ENCODE data around the gene ODF2.

ODF2 gene

GRCh38 chr9:128528445-128529160 is 72.8 kb downstream of the ODF2 start:
- H3K27ac ChIP-seq = no peak overlapping the region
- H3K4me1 ChIP-seq (ENCODE audit: low read depth, poor library complexity, severe bottlenecking) = no peaks in the 10 kb centered on the region
- no peak overlapping the region for H3K9ac ChIP-seq
- no peak overlapping the region for H3K4me2 ChIP-seq
- H3K4me3 ChIP-seq (IDR thresholded peaks at IDR 0.05; ENCODE audit: insufficient read depth, low read depth, low read length) = no peak overlapping the region
- TF ChIP-seq, protein P1, sequence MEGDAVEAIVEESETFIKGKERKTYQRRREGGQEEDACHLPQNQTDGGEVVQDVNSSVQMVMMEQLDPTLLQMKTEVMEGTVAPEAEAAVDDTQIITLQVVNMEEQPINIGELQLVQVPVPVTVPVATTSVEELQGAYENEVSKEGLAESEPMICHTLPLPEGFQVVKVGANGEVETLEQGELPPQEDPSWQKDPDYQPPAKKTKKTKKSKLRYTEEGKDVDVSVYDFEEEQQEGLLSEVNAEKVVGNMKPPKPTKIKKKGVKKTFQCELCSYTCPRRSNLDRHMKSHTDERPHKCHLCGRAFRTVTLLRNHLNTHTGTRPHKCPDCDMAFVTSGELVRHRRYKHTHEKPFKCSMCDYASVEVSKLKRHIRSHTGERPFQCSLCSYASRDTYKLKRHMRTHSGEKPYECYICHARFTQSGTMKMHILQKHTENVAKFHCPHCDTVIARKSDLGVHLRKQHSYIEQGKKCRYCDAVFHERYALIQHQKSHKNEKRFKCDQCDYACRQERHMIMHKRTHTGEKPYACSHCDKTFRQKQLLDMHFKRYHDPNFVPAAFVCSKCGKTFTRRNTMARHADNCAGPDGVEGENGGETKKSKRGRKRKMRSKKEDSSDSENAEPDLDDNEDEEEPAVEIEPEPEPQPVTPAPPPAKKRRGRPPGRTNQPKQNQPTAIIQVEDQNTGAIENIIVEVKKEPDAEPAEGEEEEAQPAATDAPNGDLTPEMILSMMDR (conservative IDR thresholded peaks at IDR 0.05; ENCODE audit: low read depth, low read length) = no peak
- no peaks in the 10 kb centered on the region for H3K36me3 ChIP-seq (ENCODE audit: insufficient read depth)
- H4K20me1 ChIP-seq (ENCODE audit: insufficient read depth) = no peaks in the 10 kb centered on the region
- no peak overlapping the region for H2AFZ ChIP-seq (ENCODE audit: low read depth)
- H3K79me2 ChIP-seq (ENCODE audit: insufficient read depth, low read depth) = no peaks in the 10 kb centered on the region
- H3K27me3 ChIP-seq (ENCODE audit: insufficient read depth, low read depth) = no peaks in the 10 kb centered on the region

- no peak overlapping the region for H3K9ac ChIP-seq
- no peak overlapping the region for H2AFZ ChIP-seq (ENCODE audit: low read depth)
- no peaks in the 10 kb centered on the region for H3K4me1 ChIP-seq (ENCODE audit: low read depth, poor library complexity, severe bottlenecking)
- TF ChIP-seq, protein P1 (conservative IDR thresholded peaks at IDR 0.05; ENCODE audit: low read depth, low read length) = no peak
- H3K27ac ChIP-seq = no peak overlapping the region
- H3K4me3 ChIP-seq (IDR thresholded peaks at IDR 0.05; ENCODE audit: insufficient read depth, low read depth, low read length) = no peak overlapping the region
- no peak overlapping the region for H3K4me2 ChIP-seq
- no peaks in the 10 kb centered on the region for H3K79me2 ChIP-seq (ENCODE audit: insufficient read depth, low read depth)
- H3K27me3 ChIP-seq (ENCODE audit: insufficient read depth, low read depth) = no peaks in the 10 kb centered on the region
- no peaks in the 10 kb centered on the region for H4K20me1 ChIP-seq (ENCODE audit: insufficient read depth)
- no peaks in the 10 kb centered on the region for H3K36me3 ChIP-seq (ENCODE audit: insufficient read depth)
These were observed 73.4 kb downstream of the ODF2 start for GRCh38 chr9:128529191-128529590.

DNA sequence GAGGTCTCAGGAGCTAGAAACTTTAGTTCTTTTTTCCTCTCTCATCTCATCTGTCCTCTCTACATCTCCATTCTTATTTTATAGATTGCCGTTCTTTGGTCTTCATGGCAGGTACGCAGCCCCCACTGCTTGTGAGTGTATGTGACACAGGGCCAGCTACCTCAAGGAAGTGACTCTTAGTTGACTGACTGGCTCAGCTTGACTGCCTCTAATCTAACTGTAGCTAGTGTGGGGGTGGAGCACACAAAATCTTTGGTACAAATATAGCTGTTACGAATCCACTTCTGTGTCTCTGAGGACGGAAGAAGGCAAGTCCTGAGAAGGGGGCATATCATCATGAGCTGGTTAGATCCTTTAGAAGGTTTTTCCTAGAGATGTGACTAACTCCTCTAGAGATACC is 76.8 kb downstream of the ODF2 start:
- no peak overlapping the region for H3K4me3 ChIP-seq (IDR thresholded peaks at IDR 0.05; ENCODE audit: insufficient read depth, low read depth, low read length)
- H2AFZ ChIP-seq (ENCODE audit: low read depth) = no peak overlapping the region
- no peaks in the 10 kb centered on the region for H3K4me1 ChIP-seq (ENCODE audit: low read depth, poor library complexity, severe bottlenecking)
- TF ChIP-seq, protein P1 (conservative IDR thresholded peaks at IDR 0.05; ENCODE audit: low read depth, low read length) = no peak
- no peaks in the 10 kb centered on the region for H3K79me2 ChIP-seq (ENCODE audit: insufficient read depth, low read depth)
- no peak overlapping the region for H3K27ac ChIP-seq
- no peak overlapping the region for H3K9ac ChIP-seq
- no peaks in the 10 kb centered on the region for H3K27me3 ChIP-seq (ENCODE audit: insufficient read depth, low read depth)
- H3K4me2 ChIP-seq = no peak overlapping the region
- no peaks in the 10 kb centered on the region for H3K36me3 ChIP-seq (ENCODE audit: insufficient read depth)
- H4K20me1 ChIP-seq (ENCODE audit: insufficient read depth) = no peaks in the 10 kb centered on the region

DNA sequence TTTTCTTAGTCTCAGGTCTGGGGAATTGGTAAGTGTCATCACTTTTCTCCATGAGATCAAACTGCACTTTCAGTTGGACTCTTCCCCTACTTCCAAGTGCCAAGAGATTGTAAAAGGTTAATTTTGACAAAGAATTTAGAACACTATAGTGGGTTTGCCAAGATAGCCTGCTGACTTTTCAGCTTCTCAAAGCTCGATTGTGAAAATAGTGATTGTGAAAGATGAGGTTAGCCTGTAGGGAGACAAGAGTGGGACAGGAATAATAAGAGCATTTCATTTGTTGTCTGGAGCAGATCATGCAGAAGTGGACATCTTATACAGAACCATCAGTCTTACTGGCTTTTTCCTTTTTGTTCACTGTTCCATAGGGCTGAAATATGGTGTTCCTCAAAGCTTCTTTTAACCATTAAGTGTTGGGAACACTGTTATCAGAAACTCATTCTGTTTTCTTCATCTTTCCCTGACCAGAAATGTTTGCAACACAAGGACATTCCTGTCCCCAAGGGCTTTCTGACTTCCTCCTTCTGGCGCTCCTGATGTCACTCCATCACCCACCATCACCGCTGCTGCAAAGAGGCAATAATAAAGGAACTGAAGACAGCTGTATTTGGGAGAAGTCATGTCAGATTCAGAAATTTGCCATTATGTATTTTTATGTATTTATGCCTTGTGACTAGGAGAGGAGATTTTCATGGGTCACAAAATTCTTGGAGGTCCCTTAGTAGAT is 85.0 kb downstream of the ODF2 start:
- no peaks in the 10 kb centered on the region for H3K27me3 ChIP-seq (ENCODE audit: insufficient read depth, low read depth)
- no peaks in the 10 kb centered on the region for H3K79me2 ChIP-seq (ENCODE audit: insufficient read depth, low read depth)
- H3K36me3 ChIP-seq (ENCODE audit: insufficient read depth) = no peaks in the 10 kb centered on the region; the same call in 1 of the 2 replicates
- H3K4me1 ChIP-seq (ENCODE audit: low read depth, poor library complexity, severe bottlenecking) = no peaks in the 10 kb centered on the region
- no peak overlapping the region for H3K9ac ChIP-seq
- no peak overlapping the region for H2AFZ ChIP-seq (ENCODE audit: low read depth)
- H4K20me1 ChIP-seq (ENCODE audit: insufficient read depth) = no peaks in the 10 kb centered on the region
- TF ChIP-seq, protein P1 (conservative IDR thresholded peaks at IDR 0.05; ENCODE audit: low read depth, low read length) = no peak
- H3K4me3 ChIP-seq (IDR thresholded peaks at IDR 0.05; ENCODE audit: insufficient read depth, low read depth, low read length) = no peak overlapping the region
- H3K4me2 ChIP-seq = no peak overlapping the region
- H3K27ac ChIP-seq = no peak overlapping the region
